ENCODE data around the gene ELMOD3.
"Not testable (repeated sequence)": the region's sequence is repeated elsewhere in the genome, so short reads cannot be mapped to it uniquely, and the experiment has no call there.

The ELMOD3 gene

DNA sequence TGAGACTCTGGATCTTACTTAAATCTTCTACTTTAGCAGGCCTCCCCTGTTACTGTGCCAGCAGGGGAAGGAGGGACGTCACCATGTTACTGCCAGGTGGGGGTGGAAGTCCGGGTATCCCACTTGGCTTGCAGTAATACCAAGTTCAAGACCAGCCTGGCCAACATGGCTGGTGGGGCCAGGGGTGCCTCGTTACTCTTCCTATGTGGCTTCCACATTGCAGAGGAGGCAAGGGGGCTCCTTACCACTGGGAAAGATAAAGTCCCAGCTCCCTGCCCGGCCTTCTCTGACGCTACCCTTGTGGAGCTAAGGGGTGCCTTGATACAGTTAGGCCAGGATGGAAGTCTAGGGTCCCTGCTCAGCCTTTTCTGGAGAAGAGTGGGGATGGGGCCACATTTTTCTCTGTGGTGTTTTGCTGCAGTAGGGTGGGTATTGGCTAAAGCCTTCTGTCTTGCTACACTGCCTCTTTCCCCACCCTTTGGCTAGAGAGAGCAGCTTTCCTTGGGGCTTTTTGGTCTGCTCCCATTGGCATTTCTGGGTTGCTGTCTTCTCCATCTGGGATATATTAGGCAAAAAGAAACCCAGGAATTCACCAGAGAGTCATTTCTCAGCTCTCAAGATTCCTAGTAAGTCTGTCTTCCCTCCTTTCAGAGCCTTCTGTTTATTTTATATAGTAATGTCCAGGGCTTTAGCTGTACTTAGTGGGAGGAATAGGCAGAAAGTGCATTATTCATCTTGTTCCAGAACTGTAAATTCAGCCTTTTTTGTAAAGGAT lies 21.9 kb downstream of the ELMOD3 start:
- Mint-ChIP-seq H3K4me3 (no peak overlapping the region), H3K9me3 (peaks cover 6% of the 10 kb centered on the region), H3K4me1 (ENCODE audit: low read depth) (no peaks in the 10 kb centered on the region), H3K36me3 (ENCODE audit: low read depth) (peaks cover 44% of the 10 kb centered on the region), H3K27me3 (ENCODE audit: low read depth) (no peaks in the 10 kb centered on the region), H3K27ac (no peak overlapping the region)

- no peak overlapping the region for H3K4me3 Mint-ChIP-seq
- H3K27me3 Mint-ChIP-seq (ENCODE audit: low read depth), result no peaks in the 10 kb centered on the region
- no peaks in the 10 kb centered on the region for H3K4me1 Mint-ChIP-seq (ENCODE audit: low read depth)
- H3K27ac Mint-ChIP-seq, result no peak overlapping the region
- peaks cover 45% of the 10 kb centered on the region for H3K36me3 Mint-ChIP-seq (ENCODE audit: low read depth)
- H3K9me3 Mint-ChIP-seq, result peaks cover 6% of the 10 kb centered on the region
Measured at GRCh38 chr2:85377083-85377482, 22.5 kb downstream of the ELMOD3 start.

GRCh38 chr2:85378257-85378656 lies 23.7 kb downstream of the ELMOD3 start:
- no peak overlapping the region for H3K4me3 Mint-ChIP-seq
- H3K27me3 Mint-ChIP-seq (ENCODE audit: low read depth), result no peaks in the 10 kb centered on the region
- no peak overlapping the region for H3K27ac Mint-ChIP-seq
- no peaks in the 10 kb centered on the region for H3K4me1 Mint-ChIP-seq (ENCODE audit: low read depth)
- H3K36me3 Mint-ChIP-seq (ENCODE audit: low read depth), result peaks cover 46% of the 10 kb centered on the region
- peaks cover 6% of the 10 kb centered on the region for H3K9me3 Mint-ChIP-seq

DNA sequence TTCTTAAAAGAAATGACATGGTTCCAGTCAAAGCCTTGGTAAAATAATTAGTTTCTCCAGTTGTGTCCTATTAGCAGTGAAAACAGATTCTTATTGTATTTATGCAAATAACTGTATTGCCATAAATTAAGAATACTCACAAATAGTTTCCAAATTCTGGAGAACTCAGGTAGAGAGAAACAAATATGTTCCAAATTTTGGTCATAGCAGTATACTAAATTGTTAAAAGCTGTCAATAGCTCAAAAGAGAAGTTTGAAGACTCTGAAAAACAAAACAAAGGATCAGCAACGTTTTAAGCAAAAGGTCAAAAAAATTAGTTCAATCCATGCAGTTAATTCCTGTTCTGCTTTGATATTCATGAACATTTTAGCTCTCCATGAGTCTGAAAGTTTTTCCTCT lies 25.5 kb downstream of the ELMOD3 start:
- H3K27ac Mint-ChIP-seq, result no peak overlapping the region
- no peak overlapping the region for H3K4me3 Mint-ChIP-seq
- peaks cover 48% of the 10 kb centered on the region for H3K36me3 Mint-ChIP-seq (ENCODE audit: low read depth)
- H3K27me3 Mint-ChIP-seq (ENCODE audit: low read depth), result no peaks in the 10 kb centered on the region
- H3K9me3 Mint-ChIP-seq, result peaks cover 6% of the 10 kb centered on the region
- H3K4me1 Mint-ChIP-seq (ENCODE audit: low read depth), result no peaks in the 10 kb centered on the region

DNA sequence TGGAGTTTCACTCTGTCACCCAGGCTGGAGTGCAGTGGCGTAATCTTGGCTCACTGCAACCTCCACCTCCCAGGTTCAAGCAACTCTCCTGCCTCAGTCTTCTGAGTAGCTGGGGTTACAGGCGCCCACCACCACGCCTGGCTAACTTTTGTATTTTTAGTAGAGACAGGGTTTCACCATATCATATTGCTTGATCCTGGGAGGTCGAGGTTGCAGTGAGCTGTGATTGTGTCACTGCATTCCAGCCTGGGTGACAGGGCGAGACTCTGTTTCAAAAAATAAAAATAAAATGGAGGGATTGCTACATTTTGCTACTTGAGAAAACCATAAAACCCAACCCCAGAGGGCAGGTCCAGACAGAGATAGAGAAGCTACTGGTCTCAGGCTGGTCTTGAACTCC lies 28.6 kb downstream of the ELMOD3 start:
- not testable (repeated sequence) for H3K4me1 Mint-ChIP-seq (ENCODE audit: low read depth); H3K27me3 Mint-ChIP-seq (ENCODE audit: low read depth); H3K27ac Mint-ChIP-seq; H3K9me3 Mint-ChIP-seq; H3K4me3 Mint-ChIP-seq
- peaks cover 37% of the 10 kb centered on the region for H3K36me3 Mint-ChIP-seq (ENCODE audit: low read depth)

DNA sequence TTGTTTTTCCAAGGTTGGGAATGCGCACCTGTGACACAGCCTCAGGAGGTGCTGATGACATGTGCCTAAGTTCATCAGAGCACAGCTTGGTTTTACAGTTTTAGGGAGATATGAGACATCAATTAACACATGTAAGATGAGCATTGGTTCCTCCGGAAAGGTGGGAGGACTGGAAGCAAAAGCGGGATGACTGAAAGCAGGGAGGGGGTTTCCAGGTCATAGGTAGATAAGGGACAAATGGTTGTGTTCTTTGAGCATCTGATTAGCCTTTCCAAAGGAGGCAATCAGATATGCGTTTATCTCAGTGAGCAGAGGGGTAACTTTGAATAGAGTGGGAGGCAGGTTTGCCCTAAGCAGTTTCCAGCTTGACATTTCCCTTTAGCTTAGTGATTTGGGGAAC lies 29.3 kb downstream of the ELMOD3 start:
- Mint-ChIP-seq H3K9me3 (peaks cover 4% of the 10 kb centered on the region), H3K4me3 (no peak overlapping the region), H3K36me3 (ENCODE audit: low read depth) (peaks cover 32% of the 10 kb centered on the region), H3K27ac (no peak overlapping the region), H3K4me1 (ENCODE audit: low read depth) (no peaks in the 10 kb centered on the region), H3K27me3 (ENCODE audit: low read depth) (no peaks in the 10 kb centered on the region)

DNA sequence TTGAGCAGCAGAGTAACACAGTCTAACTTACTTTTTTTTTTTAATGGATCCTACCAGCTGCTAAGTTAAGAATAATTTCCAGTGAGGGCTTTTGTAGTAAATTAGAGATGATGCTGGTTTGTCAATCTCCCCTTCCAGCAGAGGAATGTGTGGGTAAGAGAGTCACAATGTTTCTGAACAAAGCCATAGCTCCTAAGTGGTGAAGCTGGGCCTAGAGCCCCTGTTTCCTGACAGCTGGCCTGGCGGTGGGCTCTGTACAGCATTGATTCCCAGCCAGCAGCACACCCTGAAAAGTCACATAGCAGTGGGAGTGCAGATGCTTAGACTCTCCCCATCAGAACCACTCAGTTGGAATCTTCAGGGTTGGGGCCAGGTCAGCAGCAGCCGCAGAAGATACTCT lies 31.2 kb downstream of the ELMOD3 start:
- no peaks in the 10 kb centered on the region for H3K9me3 Mint-ChIP-seq
- H3K27ac Mint-ChIP-seq, result no peak overlapping the region
- no peaks in the 10 kb centered on the region for H3K27me3 Mint-ChIP-seq (ENCODE audit: low read depth)
- peaks cover 32% of the 10 kb centered on the region for H3K36me3 Mint-ChIP-seq (ENCODE audit: low read depth)
- no peak overlapping the region for H3K4me3 Mint-ChIP-seq
- no peaks in the 10 kb centered on the region for H3K4me1 Mint-ChIP-seq (ENCODE audit: low read depth)

GRCh38 chr2:85387754-85388153 lies 33.2 kb downstream of the ELMOD3 start:
- no peaks in the 10 kb centered on the region for H3K9me3 Mint-ChIP-seq
- peaks cover 34% of the 10 kb centered on the region for H3K36me3 Mint-ChIP-seq (ENCODE audit: low read depth)

GRCh38 chr2:85388878-85389538 lies 34.4 kb downstream of the ELMOD3 start:
- peak overlapping the region; percentile 18 for H3K27ac Mint-ChIP-seq
- no peaks in the 10 kb centered on the region for H3K27me3 Mint-ChIP-seq (ENCODE audit: low read depth)
- peaks cover 18% of the 10 kb centered on the region for H3K4me1 Mint-ChIP-seq (ENCODE audit: low read depth)
- H3K4me3 Mint-ChIP-seq, result no peak overlapping the region
- peaks cover 32% of the 10 kb centered on the region for H3K36me3 Mint-ChIP-seq (ENCODE audit: low read depth)
- no peaks in the 10 kb centered on the region for H3K9me3 Mint-ChIP-seq

More at GRCh38 chr2:85387754-85388153, 33.2 kb downstream of the ELMOD3 start:
- H3K4me1 Mint-ChIP-seq (ENCODE audit: low read depth), result peaks cover 13% of the 10 kb centered on the region
- no peaks in the 10 kb centered on the region for H3K27me3 Mint-ChIP-seq (ENCODE audit: low read depth)
- no peak overlapping the region for H3K4me3 Mint-ChIP-seq
- H3K27ac Mint-ChIP-seq, result no peak overlapping the region

DNA sequence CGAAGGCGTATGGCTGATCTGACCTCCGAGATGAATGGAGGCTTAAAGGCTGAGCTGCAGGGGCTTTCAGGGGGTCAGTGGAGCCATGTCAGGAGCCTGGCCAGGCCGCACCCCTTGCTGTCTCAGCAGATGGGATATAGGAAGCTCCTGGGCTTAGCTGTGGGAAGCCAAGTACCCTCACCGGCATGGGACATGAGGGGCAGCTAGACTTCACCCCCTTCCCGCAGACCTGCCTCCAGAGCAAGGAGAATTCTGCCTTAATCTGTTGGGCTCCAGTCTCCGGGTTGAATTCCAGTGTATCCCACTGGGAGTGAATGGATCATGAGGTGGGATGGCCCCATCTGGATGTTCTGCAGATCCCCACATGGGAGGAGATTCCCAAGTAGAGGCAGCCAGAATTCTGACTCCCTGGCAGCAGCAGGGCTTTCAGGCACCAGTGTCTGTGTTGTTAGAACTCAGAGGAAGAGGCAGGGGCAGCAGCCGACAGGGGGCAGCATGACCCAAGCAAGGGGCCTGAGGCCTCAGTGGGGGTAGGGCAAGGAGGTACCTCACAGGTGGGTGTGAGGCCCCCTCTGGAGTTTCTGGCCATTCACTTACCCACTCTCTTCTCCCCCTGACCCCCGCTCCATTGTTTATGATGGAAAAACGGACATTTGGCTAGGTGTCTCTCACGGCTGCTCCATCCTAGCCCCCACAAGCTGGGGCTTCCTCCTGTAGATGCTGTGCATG lies 36.5 kb downstream of the ELMOD3 start:
- Mint-ChIP-seq H3K27me3 (ENCODE audit: low read depth) (no peaks in the 10 kb centered on the region), H3K27ac (peak overlapping the region; percentile 29), H3K9me3 (no peaks in the 10 kb centered on the region), H3K4me1 (ENCODE audit: low read depth) (peaks cover 20% of the 10 kb centered on the region), H3K4me3 (no peak overlapping the region), H3K36me3 (ENCODE audit: low read depth) (peaks cover 28% of the 10 kb centered on the region)

DNA sequence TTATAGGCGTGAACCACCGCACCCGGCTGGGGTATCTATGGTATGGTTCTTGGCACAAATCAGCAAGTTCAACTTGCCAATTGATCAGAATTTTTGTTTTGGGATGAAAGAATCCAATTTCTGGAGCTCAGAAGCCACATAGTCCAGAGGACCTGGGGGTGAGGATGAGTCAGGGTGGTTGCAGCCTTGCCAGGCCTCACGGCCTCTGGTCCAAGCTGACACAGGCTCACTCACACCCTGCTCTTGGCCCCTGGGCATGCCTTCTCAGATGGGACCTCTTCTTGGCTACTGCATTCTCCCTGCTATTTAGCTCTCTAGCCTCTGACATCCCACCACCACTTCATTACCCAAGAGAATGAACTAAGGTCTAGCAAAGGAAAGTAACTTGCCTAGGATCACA lies 39.3 kb downstream of the ELMOD3 start:
- H3K4me3 Mint-ChIP-seq, result no peak overlapping the region
- H3K27me3 Mint-ChIP-seq (ENCODE audit: low read depth), result no peaks in the 10 kb centered on the region
- H3K27ac Mint-ChIP-seq, result no peak overlapping the region
- no peaks in the 10 kb centered on the region for H3K9me3 Mint-ChIP-seq
- H3K36me3 Mint-ChIP-seq (ENCODE audit: low read depth), result peaks cover 41% of the 10 kb centered on the region
- H3K4me1 Mint-ChIP-seq (ENCODE audit: low read depth), result peaks cover 33% of the 10 kb centered on the region

- no peak overlapping the region for H3K4me3 Mint-ChIP-seq
- H3K27me3 Mint-ChIP-seq (ENCODE audit: low read depth), result no peaks in the 10 kb centered on the region
- no peak overlapping the region for H3K27ac Mint-ChIP-seq
- H3K9me3 Mint-ChIP-seq, result no peaks in the 10 kb centered on the region
- H3K4me1 Mint-ChIP-seq (ENCODE audit: low read depth), result peaks cover 33% of the 10 kb centered on the region
- H3K36me3 Mint-ChIP-seq (ENCODE audit: low read depth), result peaks cover 42% of the 10 kb centered on the region
Measured at GRCh38 chr2:85394261-85394681, 39.7 kb downstream of the ELMOD3 start.

- no peak overlapping the region for H3K27ac Mint-ChIP-seq
- H3K9me3 Mint-ChIP-seq, result no peaks in the 10 kb centered on the region
- no peak overlapping the region for H3K4me3 Mint-ChIP-seq
- H3K36me3 Mint-ChIP-seq (ENCODE audit: low read depth), result peaks cover 43% of the 10 kb centered on the region
- H3K4me1 Mint-ChIP-seq (ENCODE audit: low read depth), result peaks cover 33% of the 10 kb centered on the region
- H3K27me3 Mint-ChIP-seq (ENCODE audit: low read depth), result no peaks in the 10 kb centered on the region
Measured at GRCh38 chr2:85394976-85395375, 40.4 kb downstream of the ELMOD3 start.

- H3K4me3 Mint-ChIP-seq, result no peak overlapping the region
- H3K36me3 Mint-ChIP-seq (ENCODE audit: low read depth), result peaks cover 46% of the 10 kb centered on the region
- H3K4me1 Mint-ChIP-seq (ENCODE audit: low read depth), result peaks cover 33% of the 10 kb centered on the region
- no peaks in the 10 kb centered on the region for H3K27me3 Mint-ChIP-seq (ENCODE audit: low read depth)
- no peaks in the 10 kb centered on the region for H3K9me3 Mint-ChIP-seq
- no peak overlapping the region for H3K27ac Mint-ChIP-seq
Measured at GRCh38 chr2:85395912-85396475, 41.4 kb downstream of the ELMOD3 start.
